ENCODE results near the gene ADCY9.

The ADCY9 gene

GRCh38 chr16:4048481-4048880 lies 67.8 kb downstream of the ADCY9 start:
- ChIA-PET CTCF (no interaction called here), POLR2A (no interaction called here)
- Histone ChIP-seq H3K36me3 (ENCODE audit: control insufficient read depth in 2 of 2, insufficient read depth in 1 of 2, low read length in 2 of 2) (no peaks in the 10 kb centered on the region), H3K4me1 (ENCODE audit: control insufficient read depth, insufficient read depth, low read length) (peaks cover 15% of the 10 kb centered on the region), H3K27ac (ENCODE audit: extremely low read depth, low read depth, low read length) (no peak overlapping the region), H3K9me3 (ENCODE audit: control insufficient read depth, insufficient read depth, low read depth, low read length) (no peaks in the 10 kb centered on the region), H3K4me3 (ENCODE audit: low read depth, low read length) (no peak overlapping the region)
- no peak for TF ChIP-seq SP7 (tag by site-specific recombination; IDR thresholded peaks at IDR 0.05)
- TF ChIP-seq ZNF354C (tag by site-specific recombination; IDR thresholded peaks at IDR 0.05; ENCODE audit: borderline replicate concordance, low read depth): no peak
- 0 out of 2 replicates have a peak, but pooled peaks have one; percentile 12 for TF ChIP-seq ZNF585B (tag by site-specific recombination; IDR thresholded peaks at IDR 0.05)

GRCh38 chr16:4046221-4046620 lies 70.0 kb downstream of the ADCY9 start:
- ChIA-PET CTCF (interaction anchor here (0.6 to 1.1 kb wide), 3 partner anchors 63 to 356 kb away, joined by 3 to 4 read pairs (median 3); no protein-coding TSS in a partner anchor), POLR2A (interaction anchor here (0.6 kb wide), 1 partner anchor 176 kb away, joined by 3 read pairs; no protein-coding TSS in a partner anchor)
- Histone ChIP-seq H3K27ac (ENCODE audit: extremely low read depth, low read depth, low read length) (no peak overlapping the region), H3K9me3 (ENCODE audit: control insufficient read depth, insufficient read depth, low read depth, low read length) (no peaks in the 10 kb centered on the region), H3K36me3 (ENCODE audit: control insufficient read depth in 2 of 2, insufficient read depth in 1 of 2, low read length in 2 of 2) (no peaks in the 10 kb centered on the region), H3K4me3 (ENCODE audit: low read depth, low read length) (no peak overlapping the region), H3K4me1 (ENCODE audit: control insufficient read depth, insufficient read depth, low read length) (0 out of 2 replicates have a peak, but pooled peaks cover 8% of the 10 kb centered on the region)
- TF ChIP-seq OSR2 (tag by site-specific recombination; IDR thresholded peaks at IDR 0.05) (no peak), ZBTB17 (tag by site-specific recombination; IDR thresholded peaks at IDR 0.05) (no peak), KLF9 (tag by site-specific recombination; IDR thresholded peaks at IDR 0.05; ENCODE audit: low read depth) (no peak), FEZF1 (tag by site-specific recombination; IDR thresholded peaks at IDR 0.05) (no peak), ZBTB49 (tag by site-specific recombination; IDR thresholded peaks at IDR 0.05; ENCODE audit: low read depth) (no peak), CTCF (tag by site-specific recombination; IDR thresholded peaks at IDR 0.05) (no peak), ZNF518A (tag by site-specific recombination; conservative IDR thresholded peaks at IDR 0.05; ENCODE audit: low read depth) (no peak), ZNF223 (tag by site-specific recombination; IDR thresholded peaks at IDR 0.05) (no peak), ZNF707 (tag by site-specific recombination; IDR thresholded peaks at IDR 0.05) (no peak), MYNN (tag by site-specific recombination; IDR thresholded peaks at IDR 0.05; ENCODE audit: borderline replicate concordance) (no peak), ZNF530 (tag by site-specific recombination; IDR thresholded peaks at IDR 0.05; ENCODE audit: low read depth) (no peak), ZNF514 (tag by site-specific recombination; IDR thresholded peaks at IDR 0.05) (no peak), ELK4 (IDR thresholded peaks at IDR 0.05; ENCODE audit: borderline replicate concordance, low read depth, low read length) (no peak), ZNF433 (tag by site-specific recombination; IDR thresholded peaks at IDR 0.05; ENCODE audit: low read depth) (no peak), ZSCAN23 (tag by site-specific recombination; IDR thresholded peaks at IDR 0.05) (no peak)
